GM12878 (cell line): Measurements from ENCODE around the gene CIAPIN1. TPM values are rescaled to one million over a fixed set of nuclear protein-coding genes. Genes with fewer than 3 reads are reported as not detected.

Experiments used
- ATAC-seq: fragments of 200-7000 bp; cut with Tn5 transposase; 3 replicates; pipeline ENCODE4 v1.9.1; 2020; ENCODE audit warnings: mild to moderate bottlenecking, moderate library complexity
- BruUV-seq: library from RNA; stranded (reverse); fragments of 400-500 nt; replicated peaks from 2 replicates; lab custom pipeline; 2021; lab: Mats Ljungman, UMichigan
- CTCF ChIA-PET: fragments of 300-600 bp; sonication (Branson Sonifier 250); formaldehyde crosslinking; extraction: SDS; loops from one replicate; lab custom pipeline; 2021; ENCODE audit warnings: inconsistent platforms; lab: Yijun Ruan, JAX
- POLR2A ChIA-PET: fragments of 350-600 bp; formaldehyde crosslinking; extraction: SDS; loops from one replicate; lab custom pipeline; 2021; ENCODE audit warnings: inconsistent platforms; lab: Charles Lee
- RAD21 ChIA-PET: fragments of 300-600 bp; sonication (Branson Sonifier 250); formaldehyde crosslinking; loops from one replicate; lab custom pipeline; 2023; ENCODE audit warnings: antibody characterized with exemption; ENCODE audit not compliant: unreplicated experiment; lab: Charles Lee
- SMC1A ChIA-PET: fragments of 300-600 bp; sonication (Branson Sonifier 250); formaldehyde crosslinking; loops from one replicate; lab custom pipeline; 2023; ENCODE audit not compliant: unreplicated experiment, uncharacterized antibody; lab: Charles Lee
- DNase-seq: peaks from one replicate; pipeline ENCODE4 v3.0.0-alpha.2; 2011; ENCODE audit warnings: low read depth, low spot score
- FAIRE-seq: peaks from 3 replicates; lab custom pipeline; 2011; peaks lifted over from hg19 to GRCh38; lab: Jason Lieb, UNC
- H2AFZ ChIP-seq: 2 replicates; pipeline ENCODE4 v1.6.0; 2011; ENCODE audit warnings: low read depth, low read length, control low read depth; ENCODE audit not compliant: control insufficient read depth
- H3K27ac ChIP-seq: 2 replicates; pipeline ENCODE4 v1.5.1; 2011; ENCODE audit warnings: control low read depth; ENCODE audit not compliant: control insufficient read depth, insufficient read depth
- H3K27me3 ChIP-seq, 2 experiments: replicated peaks in 1 of 2; 2 replicates each; pipeline versions ENCODE4 v1.6.0 to v1.6.1; 2011; ENCODE audit warnings: low read length in 1 of 2; ENCODE audit not compliant: control insufficient read depth in 2 of 2, insufficient read depth in 2 of 2
- H3K36me3 ChIP-seq, 2 experiments: 2 replicates each; pipeline ENCODE4 v1.5.1; 2011; ENCODE audit warnings: low read length in 1 of 2; ENCODE audit not compliant: control insufficient read depth in 2 of 2, insufficient read depth in 2 of 2
- H3K4me1 ChIP-seq: 2 replicates; pipeline ENCODE4 v1.6.1; 2011; ENCODE audit warnings: mild to moderate bottlenecking, low read length, moderate library complexity, mixed read lengths; ENCODE audit not compliant: control insufficient read depth, insufficient read depth
- H3K4me2 ChIP-seq: 2 replicates; pipeline ENCODE4 v1.6.0; 2011; ENCODE audit warnings: control low read depth; ENCODE audit not compliant: control insufficient read depth, insufficient read depth
- H3K4me3 ChIP-seq: fragments of 200-600 bp; sonication (generic); 2 replicates; pipeline ENCODE4 v1.5.1; 2016
- H3K79me2 ChIP-seq: 2 replicates; pipeline ENCODE4 v1.6.0; 2011; ENCODE audit warnings: low read length; ENCODE audit not compliant: control insufficient read depth, insufficient read depth
- H3K9ac ChIP-seq: 2 replicates; pipeline ENCODE4 v1.8.0; 2011; ENCODE audit warnings: low read length, control low read depth, mixed read lengths; ENCODE audit not compliant: control insufficient read depth, insufficient read depth
- H3K9me3 ChIP-seq: replicated peaks from 3 replicates; pipeline ENCODE4 v1.5.1; 2011; ENCODE audit warnings: mild to moderate bottlenecking, low read length; ENCODE audit not compliant: control insufficient read depth, insufficient read depth
- H4K20me1 ChIP-seq: 2 replicates; pipeline ENCODE4 v1.6.0; 2011; ENCODE audit not compliant: control insufficient read depth, insufficient read depth
- BCL3 ChIP-seq: IDR thresholded peaks from 2 replicates; pipeline ENCODE4 v1.6.1; 2011; ENCODE audit warnings: borderline replicate concordance, low read depth, mild to moderate bottlenecking, moderate library complexity, low read length; ENCODE audit not compliant: insufficient read depth, poor library complexity, severe bottlenecking
- CREB1 ChIP-seq: IDR thresholded peaks from 2 replicates; pipeline ENCODE4 v1.6.1; 2012; ENCODE audit warnings: low read depth, mild to moderate bottlenecking, inconsistent platforms
- IRF3 ChIP-seq: fragments of 450-650 bp; IDR thresholded peaks from 2 replicates; pipeline ENCODE4 v1.6.1; 2014; ENCODE audit warnings: mild to moderate bottlenecking
- NKRF ChIP-seq: fragments of 450-650 bp; conservative IDR thresholded peaks from 2 replicates; pipeline ENCODE4 v1.6.1; 2017; ENCODE audit warnings: mild to moderate bottlenecking, moderate library complexity
- PML ChIP-seq: IDR thresholded peaks from 2 replicates; pipeline ENCODE4 v1.6.1; 2012; ENCODE audit warnings: low read length, inconsistent platforms
- RCOR1 ChIP-seq: conservative IDR thresholded peaks from 2 replicates; pipeline ENCODE4 v1.6.1; 2012; ENCODE audit warnings: low read depth, low read length, improper control_type of control experiment
- SUZ12 ChIP-seq: fragments of 200-600 bp; sonication (generic); IDR thresholded peaks from one replicate; pipeline ENCODE4 v1.6.1; 2018; ENCODE audit warnings: antibody characterized with exemption, mild to moderate bottlenecking; ENCODE audit not compliant: unreplicated experiment
- TCF7 ChIP-seq: IDR thresholded peaks from 2 replicates; pipeline ENCODE4 v1.6.1; 2014; ENCODE audit warnings: antibody characterized with exemption, borderline replicate concordance
- ZSCAN29 ChIP-seq: fragments of 450-650 bp; IDR thresholded peaks from 2 replicates; pipeline ENCODE4 v1.6.1; 2017; ENCODE audit warnings: mild to moderate bottlenecking, moderate library complexity
- WGBS: methylation state at CpG from one replicate; pipeline ENCODE4 v1.1.6; 2016; ENCODE audit warnings: low lambda C conversion rate; ENCODE audit not compliant: insufficient replicate concordance, insufficient coverage; ENCODE audit errors: missing lambda C conversion rate; 5-methylcytosine and 5-hydroxymethylcytosine counted together
- in situ Hi-C: fragments of 300-500 bp; cut with MboI; formaldehyde crosslinking; loops from 9 replicates; pipeline ENCODE4 v1.14.3; 2018; ENCODE audit warnings: mixed read lengths
- intact Hi-C: fragments of 100-400 bp; cut with micrococcal nuclease; formaldehyde crosslinking; loops from one replicate; pipeline ENCODE4 v1.14.2; 2022; ENCODE audit not compliant: unreplicated experiment
- polyA plus RNA-seq, 11 experiments: library from polyadenylated mRNA; depleted of rRNA in 4 of 11; unstranded in 6 of 11; stranded (reverse) in 5 of 11; fragments of >200 nt; fragmentation: Nextera tagmentation in 4 of 11; fragmentation: Illumina TruSeq in 1 of 11; extraction: Ambion mirVana in 4 of 11; extraction: Trizol in 1 of 11; gene quantifications; 1 replicate in 1 of 11; 2 replicates in 10 of 11; pipeline versions ENCODE4 v1.2.1 to v1.2.3, GENCODE V29; 2011 to 2016; ENCODE audit warnings: inconsistent platforms in 2 of 11, missing spikeins in 2 of 11, low read depth in 1 of 11
- total RNA-seq, 4 experiments: library from RNA; depleted of rRNA in 3 of 4; stranded (reverse); fragments of >200 nt in 3 of 4; fragmentation: Illumina TruSeq in 1 of 4; extraction: Trizol in 1 of 4; gene quantifications; 2 replicates each; pipeline versions ENCODE4 v1.2.1 to v1.2.3, GENCODE V29; 2013 to 2021

CIAPIN1 gene
- total and polyA plus RNA-seq, 10 of the 15 experiments (the other 5 are each of a cell fraction or from before 2014, with no cell fraction given): 46.2 to 150 (median 54.3) TPM

DNA sequence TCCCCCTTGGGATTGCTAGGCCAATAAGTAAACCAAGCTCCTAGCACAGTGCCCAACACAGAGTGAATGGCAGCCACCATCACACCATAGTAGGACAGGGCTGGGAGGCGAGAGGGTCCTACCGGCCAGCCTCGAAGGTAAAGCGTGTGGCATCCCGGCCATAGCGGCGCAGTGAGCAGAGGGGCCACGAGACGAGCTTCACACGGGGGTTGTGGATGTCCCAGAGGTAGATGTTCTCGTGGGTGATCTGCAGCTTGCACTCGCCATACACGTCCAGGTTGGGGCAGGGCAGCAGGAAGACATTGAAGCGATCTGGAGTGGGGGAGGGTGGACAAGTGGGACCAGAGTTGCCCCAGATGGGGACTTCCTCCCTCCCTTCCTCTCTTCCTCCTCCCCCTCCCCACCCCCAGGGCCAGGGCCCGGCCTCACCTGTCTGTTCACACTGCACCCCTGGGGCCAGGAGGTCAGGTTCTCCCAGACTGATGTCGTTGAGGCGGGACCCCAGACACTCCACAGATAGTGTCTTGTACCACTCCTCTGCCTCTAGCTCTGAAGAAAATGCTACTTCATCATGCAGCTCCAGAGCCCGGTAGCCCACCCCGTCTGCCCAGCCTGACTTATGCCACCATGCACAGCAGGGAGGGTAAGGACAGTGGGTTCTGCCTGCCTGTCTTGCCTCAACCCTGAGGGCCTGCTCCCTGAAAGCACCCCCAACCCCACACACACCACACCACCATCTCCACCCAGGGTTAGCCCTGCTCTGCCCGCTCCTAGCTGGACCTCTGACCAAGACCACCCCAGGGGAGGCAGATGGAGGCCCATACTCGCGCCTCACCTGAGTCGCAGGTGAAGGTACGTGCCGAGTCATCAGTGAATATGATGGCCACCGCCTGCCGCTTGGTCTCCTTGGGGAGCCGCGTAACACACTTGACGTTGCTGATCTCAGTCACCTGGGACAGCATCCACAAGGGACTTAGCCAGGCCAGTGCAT lies 27.8 kb upstream of the CIAPIN1 start (continued):
- TF ChIP-seq NKRF (no peak), RCOR1 (no peak), IRF3 (no peak), CREB1 (no peak), ZSCAN29 (no peak)

DNA sequence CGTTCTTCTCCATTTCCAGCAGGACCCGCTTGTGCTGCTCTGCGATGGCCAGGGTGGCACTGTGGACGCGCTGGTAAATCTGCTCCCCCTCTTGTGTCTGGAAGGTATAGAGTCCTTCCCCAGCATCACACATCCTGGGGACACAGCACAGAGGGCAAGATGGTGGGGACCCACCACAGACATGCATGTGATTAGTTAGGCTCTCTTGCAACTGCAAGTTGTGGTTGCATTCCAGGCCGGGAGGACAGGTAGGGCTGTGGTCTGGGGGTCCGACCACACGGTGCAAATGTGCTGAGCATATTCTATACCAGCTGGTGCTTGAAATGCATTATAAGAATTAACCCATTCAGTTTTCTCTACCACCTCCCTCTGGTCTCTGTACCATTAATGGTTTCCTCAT lies 26.7 kb upstream of the CIAPIN1 start:
- Histone ChIP-seq H3K36me3 (peaks cover 20 to 27% of the 10 kb centered on the region in 2 experiments), H3K79me2 (no peaks in the 10 kb centered on the region), H4K20me1 (no peaks in the 10 kb centered on the region), H3K4me1 (peaks cover 12% of the 10 kb centered on the region), H2AFZ (no peak overlapping the region), H3K27ac (no peak overlapping the region), H3K4me3 (no peak overlapping the region), H3K9me3 (no peaks in the 10 kb centered on the region), H3K4me2 (no peak overlapping the region), H3K9ac (no peak overlapping the region), H3K27me3 (no peaks in the 10 kb centered on the region)
- in situ Hi-C loops: no loop called here
- ChIA-PET POLR2A (interaction anchor here (0.6 kb wide), 1 partner anchor 27 kb away, joined by 3 read pairs; the partner anchor contains the start of genes CIAPIN1 and COQ9), RAD21 (no interaction called here), SMC1A (interaction anchor here (1.0 kb wide), 1 partner anchor 12 kb away, joined by 3 read pairs; no protein-coding TSS in a partner anchor), CTCF (interaction anchor here (2.0 to 3.3 kb wide), 3 partner anchors 10 to 102 kb away, joined by 5 to 20 read pairs (median 19); partner anchors contain the start of gene POLR2C)
- intact Hi-C loops: no loop called here
- WGBS: 90% methylated on average over 7 of the region's 8 CpGs
- DNase-seq (no peak), ATAC-seq (no peak), FAIRE-seq (no peak)
- BruUV-seq: no TSS peak
- TF ChIP-seq SUZ12 (no peak), TCF7 (no peak), PML (no peak), BCL3 (no peak), NKRF (no peak)
